ENCODE results near the gene PDCL3.

Gene PDCL3

DNA sequence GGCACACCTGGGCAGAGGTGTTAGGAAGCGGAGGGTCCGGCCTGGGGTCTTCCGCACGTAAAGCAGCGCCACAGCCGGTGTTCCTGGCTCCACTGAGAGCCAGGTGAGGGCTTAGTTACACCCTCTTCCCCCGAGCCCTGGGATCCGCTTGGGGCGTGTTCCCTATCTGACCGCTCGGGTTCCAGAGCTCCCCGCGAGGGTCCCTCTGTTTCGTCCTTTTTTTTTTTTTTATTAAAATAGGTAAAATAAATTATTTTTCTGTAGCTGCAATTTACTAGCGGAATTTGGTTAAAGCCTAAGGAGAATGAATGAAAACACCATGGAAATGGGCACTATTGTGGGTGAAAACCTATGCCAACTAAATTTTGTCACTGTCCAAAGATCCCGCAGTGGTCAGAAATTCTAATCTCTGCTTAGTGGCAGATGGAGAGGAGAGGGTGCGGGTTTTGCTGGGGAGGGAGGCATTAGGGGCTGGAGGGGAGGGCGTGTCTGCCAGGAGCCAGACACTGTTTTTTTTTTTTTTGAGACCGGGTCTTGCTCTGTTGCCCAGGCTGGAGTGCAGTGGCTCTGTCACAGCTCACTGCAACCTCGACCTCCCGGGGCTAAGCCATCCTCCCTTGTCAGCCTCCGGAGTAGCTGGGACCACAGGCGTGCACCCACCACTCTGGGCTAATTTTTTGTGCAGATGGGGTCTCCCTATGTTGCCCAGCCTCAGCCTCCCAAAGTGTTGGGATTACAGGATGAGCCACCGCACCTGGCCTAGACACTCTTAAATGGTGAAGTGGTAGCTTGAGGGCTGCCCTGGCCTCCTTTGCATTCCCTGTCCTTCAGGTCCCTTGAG is 834 bp downstream of the PDCL3 start:
- TF ChIP-seq, protein P1, sequence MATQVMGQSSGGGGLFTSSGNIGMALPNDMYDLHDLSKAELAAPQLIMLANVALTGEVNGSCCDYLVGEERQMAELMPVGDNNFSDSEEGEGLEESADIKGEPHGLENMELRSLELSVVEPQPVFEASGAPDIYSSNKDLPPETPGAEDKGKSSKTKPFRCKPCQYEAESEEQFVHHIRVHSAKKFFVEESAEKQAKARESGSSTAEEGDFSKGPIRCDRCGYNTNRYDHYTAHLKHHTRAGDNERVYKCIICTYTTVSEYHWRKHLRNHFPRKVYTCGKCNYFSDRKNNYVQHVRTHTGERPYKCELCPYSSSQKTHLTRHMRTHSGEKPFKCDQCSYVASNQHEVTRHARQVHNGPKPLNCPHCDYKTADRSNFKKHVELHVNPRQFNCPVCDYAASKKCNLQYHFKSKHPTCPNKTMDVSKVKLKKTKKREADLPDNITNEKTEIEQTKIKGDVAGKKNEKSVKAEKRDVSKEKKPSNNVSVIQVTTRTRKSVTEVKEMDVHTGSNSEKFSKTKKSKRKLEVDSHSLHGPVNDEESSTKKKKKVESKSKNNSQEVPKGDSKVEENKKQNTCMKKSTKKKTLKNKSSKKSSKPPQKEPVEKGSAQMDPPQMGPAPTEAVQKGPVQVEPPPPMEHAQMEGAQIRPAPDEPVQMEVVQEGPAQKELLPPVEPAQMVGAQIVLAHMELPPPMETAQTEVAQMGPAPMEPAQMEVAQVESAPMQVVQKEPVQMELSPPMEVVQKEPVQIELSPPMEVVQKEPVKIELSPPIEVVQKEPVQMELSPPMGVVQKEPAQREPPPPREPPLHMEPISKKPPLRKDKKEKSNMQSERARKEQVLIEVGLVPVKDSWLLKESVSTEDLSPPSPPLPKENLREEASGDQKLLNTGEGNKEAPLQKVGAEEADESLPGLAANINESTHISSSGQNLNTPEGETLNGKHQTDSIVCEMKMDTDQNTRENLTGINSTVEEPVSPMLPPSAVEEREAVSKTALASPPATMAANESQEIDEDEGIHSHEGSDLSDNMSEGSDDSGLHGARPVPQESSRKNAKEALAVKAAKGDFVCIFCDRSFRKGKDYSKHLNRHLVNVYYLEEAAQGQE (IDR thresholded peaks at IDR 0.05; ENCODE audit: insufficient read depth in 1 of 2, low read depth in 2 of 2, low read length in 2 of 2): no peak
- TF ChIP-seq POLR2AphosphoS5 (IDR thresholded peaks at IDR 0.05; ENCODE audit: low read depth, low read length) (no peak), SIN3A (IDR thresholded peaks at IDR 0.05; ENCODE audit: borderline replicate concordance, insufficient read depth, low read length) (no peak), TAF1 (IDR thresholded peaks at IDR 0.05; ENCODE audit: borderline replicate concordance, insufficient read depth, low read length) (no peak), FOXP2 (optimal IDR thresholded peaks at IDR 0.05; ENCODE audit: borderline replicate concordance, extremely low read depth, extremely low read length, insufficient read depth) (no peak)

DNA sequence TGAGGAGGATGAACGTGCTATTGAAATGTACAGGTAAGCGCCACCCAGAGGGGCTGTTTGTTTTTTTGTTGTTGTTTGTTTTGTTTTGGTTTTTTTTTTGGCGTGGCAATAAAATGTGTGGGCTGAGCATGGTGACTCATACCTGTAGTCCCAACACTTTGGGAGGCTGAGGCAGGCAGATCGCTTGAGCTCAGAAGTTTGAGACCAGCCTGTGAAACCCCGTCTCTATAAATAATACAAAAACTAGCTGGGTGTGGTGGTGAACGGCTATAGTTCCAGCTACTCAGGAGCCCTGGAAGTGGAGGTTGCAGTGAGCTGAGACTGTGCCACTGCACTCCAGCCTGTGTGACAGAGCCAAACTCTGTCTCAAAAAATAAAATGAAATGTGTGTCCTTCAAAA is 6.2 kb downstream of the PDCL3 start:
- TF ChIP-seq TAF1 (IDR thresholded peaks at IDR 0.05; ENCODE audit: borderline replicate concordance, insufficient read depth, low read length): no peak
- no peak for TF ChIP-seq FOXP2 (optimal IDR thresholded peaks at IDR 0.05; ENCODE audit: borderline replicate concordance, extremely low read depth, extremely low read length, insufficient read depth)
- TF ChIP-seq SIN3A (IDR thresholded peaks at IDR 0.05; ENCODE audit: borderline replicate concordance, insufficient read depth, low read length): no peak
- no peak for TF ChIP-seq POLR2AphosphoS5 (IDR thresholded peaks at IDR 0.05; ENCODE audit: low read depth, low read length)
- TF ChIP-seq, protein P1 (IDR thresholded peaks at IDR 0.05; ENCODE audit: insufficient read depth in 1 of 2, low read depth in 2 of 2, low read length in 2 of 2): no peak

DNA sequence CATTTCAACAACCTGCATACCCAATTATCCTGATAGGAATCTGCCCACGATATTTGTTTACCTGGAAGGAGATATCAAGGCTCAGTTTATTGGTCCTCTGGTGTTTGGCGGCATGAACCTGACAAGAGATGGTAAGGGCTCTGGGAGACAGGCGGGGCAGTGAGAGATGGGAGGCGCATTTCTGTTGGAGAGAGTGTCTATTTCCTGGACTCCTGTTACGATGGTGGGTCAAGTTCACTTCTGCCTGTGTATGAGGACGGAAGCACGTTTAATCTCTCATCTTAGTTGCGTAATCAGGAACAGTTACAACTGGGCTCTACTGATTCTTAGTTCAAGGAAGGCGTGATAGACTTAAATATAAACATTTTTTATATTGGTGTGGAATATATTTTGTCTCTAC is 8.9 kb downstream of the PDCL3 start:
- TF ChIP-seq TAF1 (IDR thresholded peaks at IDR 0.05; ENCODE audit: borderline replicate concordance, insufficient read depth, low read length) (no peak), SIN3A (IDR thresholded peaks at IDR 0.05; ENCODE audit: borderline replicate concordance, insufficient read depth, low read length) (no peak), FOXP2 (optimal IDR thresholded peaks at IDR 0.05; ENCODE audit: borderline replicate concordance, extremely low read depth, extremely low read length, insufficient read depth) (no peak), POLR2AphosphoS5 (IDR thresholded peaks at IDR 0.05; ENCODE audit: low read depth, low read length) (no peak)
- TF ChIP-seq, protein P1 (IDR thresholded peaks at IDR 0.05; ENCODE audit: insufficient read depth in 1 of 2, low read depth in 2 of 2, low read length in 2 of 2): no peak

- TF ChIP-seq, protein P1 (IDR thresholded peaks at IDR 0.05; ENCODE audit: insufficient read depth in 1 of 2, low read depth in 2 of 2, low read length in 2 of 2): no peak
- TF ChIP-seq POLR2AphosphoS5 (IDR thresholded peaks at IDR 0.05; ENCODE audit: low read depth, low read length): no peak
- TF ChIP-seq FOXP2 (optimal IDR thresholded peaks at IDR 0.05; ENCODE audit: borderline replicate concordance, extremely low read depth, extremely low read length, insufficient read depth): no peak
- no peak for TF ChIP-seq TAF1 (IDR thresholded peaks at IDR 0.05; ENCODE audit: borderline replicate concordance, insufficient read depth, low read length)
- no peak for TF ChIP-seq SIN3A (IDR thresholded peaks at IDR 0.05; ENCODE audit: borderline replicate concordance, insufficient read depth, low read length)
These were observed 15.0 kb downstream of the PDCL3 start for GRCh38 chr2:100577777-100578176.

All from PFSK-1 (cell line).